WTC11 (cell line): ENCODE results near the gene MRPS23. TPM values are rescaled to one million over a fixed set of nuclear protein-coding genes. Genes with fewer than 3 reads are reported as not detected.
A peak's percentile ranks its signal among the peaks of the same experiment; 100 is the strongest.

Source experiments
- ATAC-seq: fragments of 200-7000 bp; cut with Tn5 transposase; 2 replicates; pipeline ENCODE4 v1.10.0; 2021; ENCODE audit warnings: mild to moderate bottlenecking, moderate library complexity
- CTCF ChIA-PET: fragments of 300-600 bp; sonication (Branson Sonifier 250); formaldehyde crosslinking; loops from one replicate; lab custom pipeline; 2021; ENCODE audit warnings: antibody characterized with exemption; lab: Charles Lee
- POLR2A ChIA-PET: fragments of 350-600 bp; sonication (Branson Sonifier 250); formaldehyde crosslinking; loops from one replicate; lab custom pipeline; 2021; ENCODE audit warnings: antibody characterized with exemption; lab: Charles Lee
- DNase-seq: peaks from one replicate; pipeline ENCODE4 v3.0.0; 2021; ENCODE audit warnings: low spot score
- H3K27ac Mint-ChIP-seq: 2 replicates; pipeline ENCODE4 v1.8.0; 2021; ENCODE audit warnings: mixed read lengths
- H3K27me3 Mint-ChIP-seq: 2 replicates; pipeline ENCODE4 v1.8.0; 2021; ENCODE audit warnings: low read depth, mild to moderate bottlenecking, moderate library complexity, mixed read lengths
- H3K36me3 Mint-ChIP-seq: 2 replicates; pipeline ENCODE4 v1.8.0; 2021; ENCODE audit warnings: mixed read lengths
- H3K4me1 Mint-ChIP-seq: 2 replicates; pipeline ENCODE4 v1.8.0; 2022; ENCODE audit warnings: mixed read lengths
- H3K4me3 Mint-ChIP-seq: 2 replicates; pipeline ENCODE4 v1.8.0; 2021; ENCODE audit warnings: mild to moderate bottlenecking, moderate library complexity, mixed read lengths
- H3K9me3 Mint-ChIP-seq: 2 replicates; pipeline ENCODE4 v1.8.0; 2021; ENCODE audit warnings: mixed read lengths
- ATF1 ChIP-seq: sonication (generic); formaldehyde crosslinking; IDR thresholded peaks from 2 replicates; pipeline ENCODE4 v1.8.1; 2023; ENCODE audit warnings: mild to moderate bottlenecking, moderate library complexity, missing genetic modification reagents
- CBFB ChIP-seq: sonication (generic); formaldehyde crosslinking; IDR thresholded peaks from 2 replicates; pipeline ENCODE4 v1.8.1; 2022; ENCODE audit warnings: mild to moderate bottlenecking, low read depth, missing genetic modification reagents
- CREM ChIP-seq: sonication (generic); formaldehyde crosslinking; IDR thresholded peaks from 2 replicates; pipeline ENCODE4 v1.8.1; 2022; ENCODE audit warnings: mild to moderate bottlenecking, missing genetic modification reagents, moderate library complexity
- EMX1 ChIP-seq: fragments of 250-450 bp; sonication (Bioruptor Pico); IDR thresholded peaks from 2 replicates; pipeline ENCODE4 v1.8.0; 2021; ENCODE audit warnings: mild to moderate bottlenecking
- FOXJ3 ChIP-seq: sonication (generic); formaldehyde crosslinking; IDR thresholded peaks from 2 replicates; pipeline ENCODE4 v1.9.0; 2021; ENCODE audit warnings: missing genetic modification reagents, mild to moderate bottlenecking, borderline replicate concordance
- GTF2I ChIP-seq: fragments of 250-450 bp; sonication (Bioruptor Pico); conservative IDR thresholded peaks from 2 replicates; pipeline ENCODE4 v1.4.0; 2021; ENCODE audit warnings: mild to moderate bottlenecking
- IRF2 ChIP-seq: sonication (generic); formaldehyde crosslinking; IDR thresholded peaks from 2 replicates; pipeline ENCODE4 v1.8.0; 2022; ENCODE audit warnings: low read depth, missing genetic modification reagents, borderline replicate concordance
- JAZF1 ChIP-seq: fragments of 250-450 bp; sonication (Bioruptor Pico); IDR thresholded peaks from 2 replicates; pipeline ENCODE4 v1.9.0; 2021; ENCODE audit warnings: moderate library complexity, mild to moderate bottlenecking, inconsistent platforms
- KAT7 ChIP-seq: sonication (generic); formaldehyde crosslinking; IDR thresholded peaks from 2 replicates; pipeline ENCODE4 v1.8.1; 2023; ENCODE audit warnings: missing genetic modification reagents, mild to moderate bottlenecking, borderline replicate concordance
- NFE2L1 ChIP-seq: sonication (generic); formaldehyde crosslinking; IDR thresholded peaks from 2 replicates; pipeline ENCODE4 v1.8.1; 2023; ENCODE audit warnings: missing genetic modification reagents
- NFYB ChIP-seq: sonication (generic); formaldehyde crosslinking; conservative IDR thresholded peaks from 2 replicates; pipeline ENCODE4 v1.8.0; 2022; ENCODE audit warnings: low read depth, missing genetic modification reagents
- OVOL2 ChIP-seq: fragments of 250-450 bp; sonication (Bioruptor Pico); IDR thresholded peaks from 2 replicates; pipeline ENCODE4 v1.9.0; 2021; ENCODE audit warnings: mild to moderate bottlenecking, borderline replicate concordance
- RELA ChIP-seq: sonication (generic); formaldehyde crosslinking; IDR thresholded peaks from 2 replicates; pipeline ENCODE4 v1.8.1; 2022; ENCODE audit warnings: missing genetic modification reagents, mild to moderate bottlenecking, borderline replicate concordance
- SMAD3 ChIP-seq: sonication (generic); formaldehyde crosslinking; IDR thresholded peaks from 2 replicates; pipeline ENCODE4 v1.8.0; 2022; ENCODE audit warnings: missing genetic modification reagents, mild to moderate bottlenecking, borderline replicate concordance
- SMAD4 ChIP-seq: sonication (generic); formaldehyde crosslinking; IDR thresholded peaks from 2 replicates; pipeline ENCODE4 v1.8.0; 2022; ENCODE audit warnings: mild to moderate bottlenecking, missing genetic modification reagents
- SP1 ChIP-seq: sonication (generic); formaldehyde crosslinking; conservative IDR thresholded peaks from 2 replicates; pipeline ENCODE4 v1.8.1; 2022; ENCODE audit warnings: missing genetic modification reagents
- ZNF219 ChIP-seq: sonication (generic); formaldehyde crosslinking; IDR thresholded peaks from 2 replicates; pipeline ENCODE4 v1.8.0; 2023; ENCODE audit warnings: missing genetic modification reagents, mild to moderate bottlenecking, borderline replicate concordance
- ZNF423 ChIP-seq: fragments of 250-450 bp; sonication (Bioruptor Pico); IDR thresholded peaks from 2 replicates; pipeline ENCODE4 v2.1.2; 2022; ENCODE audit warnings: mild to moderate bottlenecking, moderate library complexity
- ZNF671 ChIP-seq: fragments of 250-450 bp; sonication (Bioruptor Pico); IDR thresholded peaks from 2 replicates; pipeline ENCODE4 v1.8.0; 2021; ENCODE audit warnings: mild to moderate bottlenecking
- total RNA-seq: library from RNA; stranded (reverse); gene quantifications from 3 replicates; pipeline ENCODE4 v1.2.3, GENCODE V29; 2021
- TF ChIP-seq, protein P1 (sequence below): sonication (generic); formaldehyde crosslinking; IDR thresholded peaks from 2 replicates; pipeline ENCODE4 v1.8.0; 2023; ENCODE audit warnings: mild to moderate bottlenecking, missing genetic modification reagents
- TF ChIP-seq, protein P2 (sequence below): sonication (generic); formaldehyde crosslinking; IDR thresholded peaks from 2 replicates; pipeline ENCODE4 v1.8.1; 2023; ENCODE audit warnings: mild to moderate bottlenecking, missing genetic modification reagents
- TF ChIP-seq, protein P3 (sequence below): sonication (generic); formaldehyde crosslinking; IDR thresholded peaks from 2 replicates; pipeline ENCODE4 v1.8.0; 2023; ENCODE audit warnings: missing genetic modification reagents
- TF ChIP-seq, protein P4 (sequence below): sonication (generic); formaldehyde crosslinking; IDR thresholded peaks from 2 replicates; pipeline ENCODE4 v1.8.0; 2022; ENCODE audit warnings: mild to moderate bottlenecking, missing genetic modification reagents
- TF ChIP-seq, protein P5 (sequence below): sonication (generic); formaldehyde crosslinking; IDR thresholded peaks from 2 replicates; pipeline ENCODE4 v1.8.1; 2022; ENCODE audit warnings: mild to moderate bottlenecking, moderate library complexity, missing genetic modification reagents

Gene MRPS23
- total RNA-seq, 1 experiment from 2014 or later, result 65.3 TPM

DNA sequence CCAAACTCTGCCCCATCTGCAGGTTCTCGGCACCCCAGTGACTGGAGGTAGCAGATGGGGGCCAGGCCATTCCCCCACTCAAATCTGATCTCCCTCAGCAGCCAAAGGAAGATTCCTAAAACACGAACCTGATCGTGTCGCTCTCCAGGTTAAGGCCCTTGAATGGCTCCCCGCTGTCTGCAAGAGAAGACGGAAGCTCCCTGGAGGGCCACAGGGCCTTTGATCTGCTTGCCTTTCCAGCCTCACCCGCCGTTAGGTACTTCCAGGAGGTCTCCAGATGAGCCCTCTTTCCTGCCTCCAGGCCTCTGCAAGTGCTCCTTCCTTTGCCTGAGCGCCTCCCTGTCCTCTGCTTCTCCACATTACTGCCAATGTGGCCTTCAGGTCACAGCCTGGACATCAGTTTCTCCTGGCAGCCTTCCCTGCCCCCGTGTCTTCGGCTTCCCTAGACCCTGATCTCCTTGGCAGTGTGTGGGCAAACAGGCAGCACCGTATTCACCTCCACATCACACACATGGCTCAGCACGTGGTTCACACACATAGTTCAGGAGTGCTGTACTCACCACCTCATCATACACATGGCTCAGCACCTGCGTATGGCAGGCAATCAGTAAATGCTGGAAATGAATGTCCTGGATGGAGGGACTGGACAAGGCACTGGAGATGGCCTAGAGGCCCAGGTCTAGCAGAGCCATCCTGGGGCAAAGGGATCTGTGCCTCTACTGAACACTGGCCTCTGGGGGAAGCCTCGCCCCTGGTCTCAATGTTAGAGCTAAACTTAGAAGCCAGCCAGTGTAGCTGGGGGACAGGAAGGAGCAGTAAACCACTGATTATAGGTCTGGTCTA, 26.4 kb upstream of the MRPS23 start:
- peak overlapping the region; percentile 45 for H3K27ac Mint-ChIP-seq
- ATAC-seq (no peak), DNase-seq (no peak)
- H3K9me3 Mint-ChIP-seq, result no peaks in the 10 kb centered on the region
- peaks cover 10% of the 10 kb centered on the region; the same call in 1 of the 2 replicates for H3K27me3 Mint-ChIP-seq
- TF ChIP-seq, protein P1, sequence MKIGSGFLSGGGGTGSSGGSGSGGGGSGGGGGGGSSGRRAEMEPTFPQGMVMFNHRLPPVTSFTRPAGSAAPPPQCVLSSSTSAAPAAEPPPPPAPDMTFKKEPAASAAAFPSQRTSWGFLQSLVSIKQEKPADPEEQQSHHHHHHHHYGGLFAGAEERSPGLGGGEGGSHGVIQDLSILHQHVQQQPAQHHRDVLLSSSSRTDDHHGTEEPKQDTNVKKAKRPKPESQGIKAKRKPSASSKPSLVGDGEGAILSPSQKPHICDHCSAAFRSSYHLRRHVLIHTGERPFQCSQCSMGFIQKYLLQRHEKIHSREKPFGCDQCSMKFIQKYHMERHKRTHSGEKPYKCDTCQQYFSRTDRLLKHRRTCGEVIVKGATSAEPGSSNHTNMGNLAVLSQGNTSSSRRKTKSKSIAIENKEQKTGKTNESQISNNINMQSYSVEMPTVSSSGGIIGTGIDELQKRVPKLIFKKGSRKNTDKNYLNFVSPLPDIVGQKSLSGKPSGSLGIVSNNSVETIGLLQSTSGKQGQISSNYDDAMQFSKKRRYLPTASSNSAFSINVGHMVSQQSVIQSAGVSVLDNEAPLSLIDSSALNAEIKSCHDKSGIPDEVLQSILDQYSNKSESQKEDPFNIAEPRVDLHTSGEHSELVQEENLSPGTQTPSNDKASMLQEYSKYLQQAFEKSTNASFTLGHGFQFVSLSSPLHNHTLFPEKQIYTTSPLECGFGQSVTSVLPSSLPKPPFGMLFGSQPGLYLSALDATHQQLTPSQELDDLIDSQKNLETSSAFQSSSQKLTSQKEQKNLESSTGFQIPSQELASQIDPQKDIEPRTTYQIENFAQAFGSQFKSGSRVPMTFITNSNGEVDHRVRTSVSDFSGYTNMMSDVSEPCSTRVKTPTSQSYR (CRISPR knock-in tag), result no peak
- TF ChIP-seq ZNF219 (CRISPR knock-in tag) (no peak), KAT7 (CRISPR knock-in tag) (0 out of 2 replicates have a peak, but pooled peaks have one; percentile 50), RELA (no peak), NFYB (no peak), ZNF423 (peak; percentile 96), OVOL2 (CRISPR knock-in tag) (no peak), GTF2I (no peak), SMAD3 (CRISPR knock-in tag) (no peak), ATF1 (no peak), SMAD4 (no peak)
- TF ChIP-seq, protein P2, sequence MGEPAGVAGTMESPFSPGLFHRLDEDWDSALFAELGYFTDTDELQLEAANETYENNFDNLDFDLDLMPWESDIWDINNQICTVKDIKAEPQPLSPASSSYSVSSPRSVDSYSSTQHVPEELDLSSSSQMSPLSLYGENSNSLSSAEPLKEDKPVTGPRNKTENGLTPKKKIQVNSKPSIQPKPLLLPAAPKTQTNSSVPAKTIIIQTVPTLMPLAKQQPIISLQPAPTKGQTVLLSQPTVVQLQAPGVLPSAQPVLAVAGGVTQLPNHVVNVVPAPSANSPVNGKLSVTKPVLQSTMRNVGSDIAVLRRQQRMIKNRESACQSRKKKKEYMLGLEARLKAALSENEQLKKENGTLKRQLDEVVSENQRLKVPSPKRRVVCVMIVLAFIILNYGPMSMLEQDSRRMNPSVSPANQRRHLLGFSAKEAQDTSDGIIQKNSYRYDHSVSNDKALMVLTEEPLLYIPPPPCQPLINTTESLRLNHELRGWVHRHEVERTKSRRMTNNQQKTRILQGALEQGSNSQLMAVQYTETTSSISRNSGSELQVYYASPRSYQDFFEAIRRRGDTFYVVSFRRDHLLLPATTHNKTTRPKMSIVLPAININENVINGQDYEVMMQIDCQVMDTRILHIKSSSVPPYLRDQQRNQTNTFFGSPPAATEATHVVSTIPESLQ, result no peak
- TF ChIP-seq, protein P3, sequence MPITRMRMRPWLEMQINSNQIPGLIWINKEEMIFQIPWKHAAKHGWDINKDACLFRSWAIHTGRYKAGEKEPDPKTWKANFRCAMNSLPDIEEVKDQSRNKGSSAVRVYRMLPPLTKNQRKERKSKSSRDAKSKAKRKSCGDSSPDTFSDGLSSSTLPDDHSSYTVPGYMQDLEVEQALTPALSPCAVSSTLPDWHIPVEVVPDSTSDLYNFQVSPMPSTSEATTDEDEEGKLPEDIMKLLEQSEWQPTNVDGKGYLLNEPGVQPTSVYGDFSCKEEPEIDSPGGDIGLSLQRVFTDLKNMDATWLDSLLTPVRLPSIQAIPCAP (CRISPR knock-in tag), result no peak
- H3K4me1 Mint-ChIP-seq, result peaks cover 85% of the 10 kb centered on the region
- H3K4me3 Mint-ChIP-seq, result peak overlapping the region; percentile 28
- POLR2A ChIA-PET, result interaction anchor here (0.8 to 3.0 kb wide), 3 partner anchors 14 to 131 kb away, joined by 3 to 21 read pairs (median 6); partner anchors contain the start of gene SRSF1
- H3K36me3 Mint-ChIP-seq, result no peaks in the 10 kb centered on the region
- CTCF ChIA-PET, result interaction anchor here (0.9 to 6.4 kb wide), 14 partner anchors 10 to 298 kb away, joined by 3 to 50 read pairs (median 4); partner anchors contain the start of gene CUEDC1

DNA sequence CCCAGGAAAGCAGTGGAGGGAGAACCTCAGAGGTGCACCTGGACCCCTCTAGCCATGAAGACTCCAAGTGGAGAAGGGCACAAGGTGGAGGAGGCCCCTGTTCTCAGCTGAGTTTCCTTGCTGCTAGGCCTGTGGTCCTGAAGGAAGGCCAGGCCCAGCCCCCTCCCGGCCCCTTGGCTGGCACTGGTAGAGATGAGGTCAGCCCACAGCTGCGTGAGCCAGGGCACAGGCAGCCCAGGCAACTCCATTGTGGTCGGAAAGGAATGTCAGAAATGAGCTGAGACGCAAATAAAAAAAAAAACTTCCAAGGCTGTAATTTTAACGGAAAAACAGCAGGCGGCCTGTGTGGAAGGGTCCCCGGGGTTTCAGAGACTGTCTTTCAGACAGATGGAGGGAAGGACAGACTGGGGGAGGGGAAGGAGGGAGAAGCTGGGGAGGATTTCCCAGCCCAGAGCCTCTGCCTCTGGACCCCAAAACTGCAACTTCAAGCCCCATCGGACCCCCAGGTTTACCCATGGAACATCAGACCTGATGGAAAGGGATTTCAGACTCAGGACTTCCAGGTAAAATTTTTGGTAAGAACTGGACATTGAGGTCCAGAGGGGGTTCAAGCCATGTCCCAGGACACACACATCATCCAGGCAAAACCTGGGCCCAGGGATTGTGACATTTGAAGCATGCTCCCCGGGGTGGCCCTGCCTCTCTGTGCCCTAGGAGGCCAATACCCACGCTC, 25.6 kb upstream of the MRPS23 start:
- POLR2A ChIA-PET, result interaction anchor here (0.8 to 3.0 kb wide), 8 partner anchors 13 to 132 kb away, joined by 3 to 21 read pairs (median 5); partner anchors contain the start of genes CUEDC1, SRSF1 and VEZF1
- Mint-ChIP-seq H3K27me3 (peaks cover 10% of the 10 kb centered on the region; the same call in 1 of the 2 replicates), H3K9me3 (no peaks in the 10 kb centered on the region)
- TF ChIP-seq CBFB (CRISPR knock-in tag) (no peak), NFE2L1 (CRISPR knock-in tag) (no peak), SMAD3 (CRISPR knock-in tag) (no peak), EMX1 (CRISPR knock-in tag) (no peak), ZNF423 (peak; percentile 35; the same call in 1 of the 2 replicates), NFYB (no peak), SMAD4 (no peak), SP1 (CRISPR knock-in tag) (no peak), JAZF1 (CRISPR knock-in tag) (no peak), CREM (CRISPR knock-in tag) (0 out of 2 replicates have a peak, but pooled peaks have one; percentile 10), ZNF671 (CRISPR knock-in tag) (no peak), IRF2 (CRISPR knock-in tag) (no peak), FOXJ3 (no peak)
- TF ChIP-seq, protein P4, sequence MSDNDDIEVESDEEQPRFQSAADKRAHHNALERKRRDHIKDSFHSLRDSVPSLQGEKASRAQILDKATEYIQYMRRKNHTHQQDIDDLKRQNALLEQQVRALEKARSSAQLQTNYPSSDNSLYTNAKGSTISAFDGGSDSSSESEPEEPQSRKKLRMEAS (CRISPR knock-in tag), result no peak
- TF ChIP-seq, protein P5, sequence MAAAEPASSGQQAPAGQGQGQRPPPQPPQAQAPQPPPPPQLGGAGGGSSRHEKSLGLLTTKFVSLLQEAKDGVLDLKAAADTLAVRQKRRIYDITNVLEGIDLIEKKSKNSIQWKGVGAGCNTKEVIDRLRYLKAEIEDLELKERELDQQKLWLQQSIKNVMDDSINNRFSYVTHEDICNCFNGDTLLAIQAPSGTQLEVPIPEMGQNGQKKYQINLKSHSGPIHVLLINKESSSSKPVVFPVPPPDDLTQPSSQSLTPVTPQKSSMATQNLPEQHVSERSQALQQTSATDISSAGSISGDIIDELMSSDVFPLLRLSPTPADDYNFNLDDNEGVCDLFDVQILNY (CRISPR knock-in tag), result no peak
- TF ChIP-seq, all 79 proteins: peak for 2
- CTCF ChIA-PET, result interaction anchor here (0.9 to 6.4 kb wide), 22 partner anchors 9 to 297 kb away, joined by 3 to 50 read pairs (median 4); partner anchors contain the start of gene CUEDC1
- Mint-ChIP-seq H3K27ac (peak overlapping the region; percentile 87), H3K36me3 (no peaks in the 10 kb centered on the region; the same call in 1 of the 2 replicates), H3K4me1 (peaks cover 81% of the 10 kb centered on the region), H3K4me3 (peak overlapping the region; percentile 46)
- DNase-seq (peak; percentile 69), ATAC-seq (peak; percentile 63)
